K562 (cell line): Measurements from ENCODE around the gene FGF12. TPM values are rescaled to one million over a fixed set of nuclear protein-coding genes. Genes with fewer than 3 reads are reported as not detected.

Experiments
- ATAC-seq: fragments of 200-7000 bp; cut with Tn5 transposase; 3 replicates; pipeline ENCODE4 v1.9.1; 2020; ENCODE audit warnings: moderate library complexity
- BruUV-seq: library from RNA; stranded (reverse); fragments of 400-500 nt; replicated peaks from 2 replicates; lab custom pipeline; 2021; lab: Mats Ljungman, UMichigan
- CTCF ChIA-PET: fragments of 300-600 bp; formaldehyde crosslinking; extraction: SDS; loops from one replicate; lab custom pipeline; 2021; ENCODE audit warnings: low intra/inter-chr PET ratio; lab: Yijun Ruan, JAX
- POLR2A ChIA-PET: fragments of 300-600, 350-650 bp; sonication (Branson Sonifier 250); formaldehyde crosslinking; extraction: SDS; loops from one replicate; lab custom pipeline; 2021; ENCODE audit warnings: antibody characterized with exemption, inconsistent platforms; lab: Yijun Ruan, JAX
- DNase-seq, 4 experiments: peaks; one replicate each; pipeline versions ENCODE4 v3.0.0 to v3.0.0-alpha.2; 2011 to 2018; ENCODE audit warnings: low spot score in 3 of 4, mixed read lengths in 3 of 4; ENCODE audit errors: extremely low read depth in 1 of 4
- FAIRE-seq: peaks from 2 replicates; lab custom pipeline; 2011; peaks lifted over from hg19 to GRCh38; lab: Jason Lieb, UNC
- H2AFZ ChIP-seq: 2 replicates; pipeline ENCODE4 v1.6.0; 2011; ENCODE audit warnings: low read depth, low read length, control low read depth, inconsistent platforms
- H3K27ac ChIP-seq: fragments of 200-600 bp; 3 replicates; pipeline ENCODE4 v1.8.0; 2011; ENCODE audit warnings: low read depth, mild to moderate bottlenecking, control low read depth, inconsistent platforms, low read length, moderate library complexity, mixed read lengths; ENCODE audit errors: extremely low read depth
- H3K27me3 ChIP-seq, 2 experiments: fragments of 300-600 bp in 1 of 2; 2 replicates in 1 of 2; 3 replicates in 1 of 2; pipeline versions ENCODE4 v1.6.0 to v1.8.0; 2011; ENCODE audit warnings: inconsistent platforms in 2 of 2, low read length in 2 of 2, mild to moderate bottlenecking in 1 of 2, mixed read lengths in 1 of 2, moderate library complexity in 1 of 2; ENCODE audit not compliant: control insufficient read depth in 2 of 2, insufficient read depth in 2 of 2
- H3K36me3 ChIP-seq: fragments of 300-600 bp; 3 replicates; pipeline ENCODE4 v1.8.0; 2011; ENCODE audit warnings: mild to moderate bottlenecking, low read length, inconsistent platforms; ENCODE audit not compliant: control insufficient read depth, insufficient read depth
- H3K4me1 ChIP-seq, 2 experiments: fragments of 200-600 bp in 1 of 2; replicated peaks in 1 of 2; 2 replicates in 1 of 2; 3 replicates in 1 of 2; pipeline versions ENCODE4 v1.5.1 to v1.8.0; 2011; ENCODE audit warnings: inconsistent platforms in 2 of 2, low read length in 2 of 2, mild to moderate bottlenecking in 1 of 2, mixed read lengths in 1 of 2, moderate library complexity in 1 of 2; ENCODE audit not compliant: control insufficient read depth in 2 of 2, insufficient read depth in 2 of 2
- H3K4me2 ChIP-seq: 2 replicates; pipeline ENCODE4 v1.6.1; 2011; ENCODE audit warnings: low read length, control low read depth, inconsistent platforms, mixed read lengths; ENCODE audit not compliant: insufficient read depth
- H3K4me3 ChIP-seq: fragments of 200-600 bp; sonication (generic), shearing (Covaris generic); 2 replicates; pipeline ENCODE4 v1.5.1; 2016; ENCODE audit warnings: control low read depth, inconsistent platforms
- H3K79me2 ChIP-seq: fragments of 200-600 bp; 3 replicates; pipeline ENCODE4 v1.8.0; 2011; ENCODE audit warnings: low read length, inconsistent platforms; ENCODE audit not compliant: control insufficient read depth, insufficient read depth
- H3K9ac ChIP-seq, 2 experiments: 2 replicates each; pipeline versions ENCODE4 v1.6.0 to v1.6.1; 2011; ENCODE audit warnings: low read depth in 2 of 2, low read length in 2 of 2, control low read depth in 1 of 2, inconsistent platforms in 1 of 2, mild to moderate bottlenecking in 1 of 2, mixed read lengths in 1 of 2; ENCODE audit not compliant: insufficient read depth in 1 of 2
- H3K9me1 ChIP-seq: one replicate; pipeline ENCODE4 v1.6.0; 2011; ENCODE audit warnings: inconsistent platforms, mild to moderate bottlenecking, low read length, moderate library complexity; ENCODE audit not compliant: control insufficient read depth, insufficient read depth
- H3K9me3 ChIP-seq: replicated peaks from 2 replicates; pipeline ENCODE4 v1.5.1; 2011; ENCODE audit warnings: low read depth, low read length, inconsistent platforms; ENCODE audit not compliant: control insufficient read depth, insufficient read depth
- H4K20me1 ChIP-seq: replicated peaks from 2 replicates; pipeline ENCODE4 v1.6.1; 2011; ENCODE audit warnings: low read length, inconsistent platforms, mixed read lengths; ENCODE audit not compliant: control insufficient read depth, insufficient read depth
- CHD2 ChIP-seq: IDR thresholded peaks from 2 replicates; pipeline ENCODE4 v1.6.1; 2011; ENCODE audit warnings: low read depth, low read length
- ILF3 ChIP-seq: fragments of 450-650 bp; IDR thresholded peaks from 2 replicates; pipeline ENCODE4 v1.6.1; 2018; ENCODE audit warnings: antibody characterized with exemption, mild to moderate bottlenecking, moderate library complexity, borderline replicate concordance
- POLR2A ChIP-seq: fragments of 450-650 bp; conservative IDR thresholded peaks from 2 replicates; pipeline ENCODE4 v1.6.1; 2016
- RREB1 ChIP-seq: fragments of 250-450 bp; sonication (Bioruptor Pico); IDR thresholded peaks from 2 replicates; pipeline ENCODE4 v1.4.0; 2020
- TSC22D4 ChIP-seq: fragments of 450-650 bp; IDR thresholded peaks from 2 replicates; pipeline ENCODE4 v1.6.1; 2016; ENCODE audit warnings: missing genetic modification characterization, missing biosample characterization, control low read depth
- ZEB2 ChIP-seq: fragments of 450-650 bp; IDR thresholded peaks from 2 replicates; pipeline ENCODE4 v1.6.1; 2016
- ZNF592 ChIP-seq: fragments of 450-650 bp; IDR thresholded peaks from 2 replicates; pipeline ENCODE4 v1.6.1; 2017; ENCODE audit warnings: antibody characterized with exemption, mild to moderate bottlenecking
- whole genome bisulfite sequencing: fragments of 100-300 bp; shearing (Covaris generic); methylation state at CpG from one replicate; pipeline ENCODE4 v1.1.6; 2016; ENCODE audit warnings: low coverage, mixed read lengths; ENCODE audit not compliant: insufficient coverage; ENCODE audit errors: missing lambda C conversion rate; 5-methylcytosine and 5-hydroxymethylcytosine counted together
- in situ Hi-C: fragments of 300-500 bp; cut with MboI; formaldehyde crosslinking; loops from 4 replicates; pipeline ENCODE4 v1.15.0; 2018; ENCODE audit warnings: inconsistent platforms, mixed read lengths
- intact Hi-C: fragments of 100-400 bp; cut with micrococcal nuclease; formaldehyde crosslinking; loops from 2 replicates; pipeline ENCODE4 v1.14.2; 2022
- polyA plus RNA-seq, 8 experiments: library from polyadenylated mRNA; depleted of rRNA in 4 of 8; stranded (reverse) in 5 of 8; unstranded in 3 of 8; fragments of >200 nt; fragmentation: Nextera tagmentation in 2 of 8; fragmentation: Illumina TruSeq in 1 of 8; extraction: Ambion mirVana in 2 of 8; extraction: Trizol in 1 of 8; gene quantifications; 2 replicates each; pipeline versions ENCODE4 v1.2.1 to v1.2.3, GENCODE V29; 2011 to 2014; ENCODE audit warnings: inconsistent platforms in 1 of 8, missing spikeins in 1 of 8
- total RNA-seq, 7 experiments: library from RNA; depleted of rRNA in 6 of 7; stranded (reverse); fragments of >200 nt in 6 of 7; fragmentation: Illumina TruSeq in 2 of 7; extraction: Trizol in 2 of 7; gene quantifications; 2 replicates each; pipeline versions ENCODE4 v1.2.1 to v1.2.3, GENCODE V29; 2011 to 2021; ENCODE audit warnings: low replicate concordance in 1 of 7

Gene FGF12
- total and polyA plus RNA-seq, 9 of the 15 experiments (the other 6 are each of a cell fraction or from before 2014, with no cell fraction given) = not detected

GRCh38 chr3:192340031-192340430, 387.3 kb downstream of the FGF12 start:
- Histone ChIP-seq H3K4me2 (no peak overlapping the region), H3K79me2 (no peaks in the 10 kb centered on the region), H3K36me3 (no peaks in the 10 kb centered on the region), H3K9me1 (no peaks in the 10 kb centered on the region), H3K4me3 (no peak overlapping the region), H4K20me1 (no peaks in the 10 kb centered on the region), H3K27ac (no peak overlapping the region), H3K27me3 (no peaks in the 10 kb centered on the region), H2AFZ (no peak overlapping the region), H3K9me3 (no peaks in the 10 kb centered on the region), H3K9ac (no peak overlapping the region), H3K4me1 (no peaks in the 10 kb centered on the region)
- ChIA-PET CTCF (no interaction called here), POLR2A (no interaction called here)
- BruUV-seq = no TSS peak
- ATAC-seq (no peak), FAIRE-seq (no peak), DNase-seq (no peak)
- intact Hi-C loops = no loop called here
- in situ Hi-C loops = no loop called here
- 0% methylated on average over 1 of the region's 1 CpG for whole genome bisulfite sequencing
- no peak for TF ChIP-seq ZNF592
- no peak for TF ChIP-seq POLR2A
- TF ChIP-seq CHD2 = no peak
- TF ChIP-seq TSC22D4 = no peak
- TF ChIP-seq ILF3 = no peak
- no peak for TF ChIP-seq ZEB2
- no peak for TF ChIP-seq RREB1 (CRISPR knock-in tag)
